Omental fat pad (tissue), 4 donors: ENCODE results near the gene DLG5. TPM values are rescaled to one million over a fixed set of nuclear protein-coding genes. Genes with fewer than 3 reads are reported as not detected.

Experiments used
- ATAC-seq: fragments of 150-250 bp; one replicate; pipeline ENCODE4 v1.9.1; 2016; ENCODE audit warnings: mild to moderate bottlenecking, moderate library complexity; ENCODE audit not compliant: low FRiP score
- DNase-seq: peaks from one replicate; pipeline ENCODE4 v3.0.0-alpha.2; 2019; ENCODE audit warnings: low spot score
- total RNA-seq, 4 donors: library from RNA; depleted of rRNA; stranded (reverse); fragments of >200 nt; gene quantifications; one replicate each; pipeline ENCODE4 v1.1.0, GENCODE V29; 2016
- TF ChIP-seq, protein P1 (sequence below), 3 donors: fragments of 450-650 bp; IDR thresholded peaks; one replicate each; pipeline ENCODE4 v1.5.1; 2016 to 2017; ENCODE audit warnings: antibody characterized with exemption in 3 of 3, mild to moderate bottlenecking in 3 of 3, moderate library complexity in 2 of 3

Gene DLG5
- total RNA-seq, 4 donors from 2014 or later = 28.1 to 42.7 (median 38.3) TPM

DNA sequence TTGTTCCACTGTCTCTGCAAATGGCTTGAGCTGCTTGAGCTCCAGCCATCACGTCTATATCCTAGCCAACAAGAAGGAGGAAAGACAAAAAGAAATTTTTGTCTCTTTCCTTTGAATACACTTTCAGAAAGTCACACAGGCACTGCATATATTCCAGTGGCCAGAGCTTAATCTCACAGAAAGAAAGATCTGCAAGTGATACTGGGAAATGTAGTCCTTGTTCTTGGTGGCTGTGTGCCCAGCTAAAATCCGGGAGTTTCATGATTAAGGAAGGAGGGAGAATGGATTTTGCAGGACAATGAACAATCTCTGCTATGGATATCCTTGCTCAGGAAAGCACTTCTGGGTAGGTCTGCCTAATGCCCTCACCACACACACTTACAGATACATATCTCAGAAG is 19.5 kb upstream of the DLG5 start:
- TF ChIP-seq, protein P1, sequence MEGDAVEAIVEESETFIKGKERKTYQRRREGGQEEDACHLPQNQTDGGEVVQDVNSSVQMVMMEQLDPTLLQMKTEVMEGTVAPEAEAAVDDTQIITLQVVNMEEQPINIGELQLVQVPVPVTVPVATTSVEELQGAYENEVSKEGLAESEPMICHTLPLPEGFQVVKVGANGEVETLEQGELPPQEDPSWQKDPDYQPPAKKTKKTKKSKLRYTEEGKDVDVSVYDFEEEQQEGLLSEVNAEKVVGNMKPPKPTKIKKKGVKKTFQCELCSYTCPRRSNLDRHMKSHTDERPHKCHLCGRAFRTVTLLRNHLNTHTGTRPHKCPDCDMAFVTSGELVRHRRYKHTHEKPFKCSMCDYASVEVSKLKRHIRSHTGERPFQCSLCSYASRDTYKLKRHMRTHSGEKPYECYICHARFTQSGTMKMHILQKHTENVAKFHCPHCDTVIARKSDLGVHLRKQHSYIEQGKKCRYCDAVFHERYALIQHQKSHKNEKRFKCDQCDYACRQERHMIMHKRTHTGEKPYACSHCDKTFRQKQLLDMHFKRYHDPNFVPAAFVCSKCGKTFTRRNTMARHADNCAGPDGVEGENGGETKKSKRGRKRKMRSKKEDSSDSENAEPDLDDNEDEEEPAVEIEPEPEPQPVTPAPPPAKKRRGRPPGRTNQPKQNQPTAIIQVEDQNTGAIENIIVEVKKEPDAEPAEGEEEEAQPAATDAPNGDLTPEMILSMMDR (IDR thresholded peaks at IDR 0.05) = no peak
- no peak for DNase-seq
- ATAC-seq = no peak

DNA sequence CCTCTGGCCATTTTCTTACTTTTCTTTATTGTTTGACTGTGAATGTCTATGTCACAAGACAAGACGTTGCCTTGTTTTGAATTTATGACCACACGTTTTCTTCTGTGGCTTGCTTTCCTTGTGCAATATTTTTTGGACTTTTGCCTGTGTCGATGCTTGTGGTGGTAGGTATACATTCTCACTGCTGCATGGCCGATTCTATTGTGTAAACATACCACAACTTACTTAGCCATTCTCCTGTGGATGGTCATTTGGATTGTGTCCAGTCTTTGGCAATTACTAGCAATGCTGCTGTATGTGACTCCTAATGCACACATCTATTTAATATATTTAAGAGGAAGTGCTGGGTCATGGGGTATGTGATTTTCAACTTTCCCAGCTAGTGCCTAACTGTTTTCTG is 18.0 kb upstream of the DLG5 start:
- TF ChIP-seq, protein P1 (IDR thresholded peaks at IDR 0.05) = no peak
- no peak for DNase-seq
- ATAC-seq = no peak

DNA sequence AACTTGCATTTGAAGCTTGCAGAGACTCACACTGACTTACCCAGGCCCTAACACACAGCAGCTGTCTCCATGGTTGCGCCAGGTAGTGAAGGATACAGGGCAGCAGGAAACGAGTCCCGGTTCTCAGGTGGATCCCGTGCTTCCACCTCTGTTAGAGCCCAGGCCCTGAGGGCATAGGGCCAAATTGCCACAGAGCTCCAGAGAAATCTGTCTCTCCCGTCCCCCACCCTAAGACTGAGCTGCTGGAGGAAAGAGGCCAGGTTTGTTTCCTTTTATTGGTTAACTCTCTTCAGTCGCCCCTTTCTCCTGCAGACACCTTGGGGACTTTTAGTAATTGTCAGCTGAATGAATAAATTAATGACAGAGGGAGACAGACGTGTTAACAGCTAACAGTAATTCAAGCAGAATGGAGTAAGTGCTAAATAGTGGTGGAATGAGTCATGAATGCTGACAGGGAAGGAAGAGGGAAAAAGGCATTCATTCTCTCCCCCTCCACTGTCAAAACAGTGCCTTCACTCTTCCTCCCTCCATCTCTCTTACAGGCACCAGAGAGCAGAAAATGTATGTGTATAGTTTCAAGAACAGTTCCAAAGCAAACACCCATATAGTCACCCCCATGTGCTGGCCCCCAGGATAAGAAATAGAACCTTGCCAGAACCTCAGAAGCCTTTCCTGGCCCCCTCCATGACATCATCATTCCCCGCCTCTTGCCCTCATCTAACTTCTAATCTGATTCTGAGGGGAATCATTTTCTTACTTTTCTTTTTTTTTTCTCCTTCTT is 16.8 kb upstream of the DLG5 start:
- peak; percentile 83 for ATAC-seq

DNA sequence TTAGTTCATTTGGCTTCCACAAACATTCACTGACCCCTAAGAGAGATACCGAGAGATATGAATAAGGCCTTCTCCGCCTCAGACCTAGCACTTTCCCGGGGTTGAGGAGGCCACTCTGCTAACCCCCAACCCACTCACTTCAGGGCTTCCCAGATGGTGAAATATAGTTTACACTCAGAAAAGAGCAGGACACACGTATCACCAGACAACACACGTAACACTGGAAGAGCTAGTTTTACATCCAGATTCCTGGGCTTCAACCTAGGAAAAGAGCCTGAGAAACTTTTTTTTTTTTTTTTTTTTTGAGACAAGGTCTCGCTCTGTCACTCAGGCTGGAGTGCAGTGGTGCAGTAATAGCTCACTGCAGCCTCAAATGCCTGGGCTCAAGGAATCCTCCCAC is 15.2 kb upstream of the DLG5 start:
- DNase-seq (no peak), ATAC-seq (no peak)
- TF ChIP-seq, protein P1 (IDR thresholded peaks at IDR 0.05) = no peak

More for the DNA sequence above, 16.8 kb upstream of the DLG5 start:
- no peak for DNase-seq
- TF ChIP-seq, protein P1 (IDR thresholded peaks at IDR 0.05) = no peak

DNA sequence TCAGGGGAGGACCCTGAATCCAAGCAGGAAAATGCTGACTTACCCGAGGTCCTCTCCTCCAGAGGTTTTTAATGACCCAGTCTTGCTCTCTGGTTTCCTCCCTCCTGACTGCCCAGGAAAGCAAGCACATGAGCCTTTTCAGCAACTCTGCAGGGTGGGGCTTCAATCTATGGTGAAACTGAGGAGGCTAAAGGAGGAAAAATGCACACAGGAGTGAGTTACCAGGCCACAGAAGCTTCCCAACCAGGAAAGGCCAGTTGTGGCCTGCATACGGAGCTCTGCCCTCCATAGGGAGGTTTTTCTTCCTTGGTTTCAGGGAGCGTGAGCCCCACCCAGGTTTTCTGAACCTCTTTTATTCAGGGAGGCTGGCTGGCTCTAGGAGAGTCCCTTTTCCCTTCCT is 14.1 kb upstream of the DLG5 start:
- DNase-seq = no peak
- TF ChIP-seq, protein P1 (IDR thresholded peaks at IDR 0.05) = no peak
- no peak for ATAC-seq

DNA sequence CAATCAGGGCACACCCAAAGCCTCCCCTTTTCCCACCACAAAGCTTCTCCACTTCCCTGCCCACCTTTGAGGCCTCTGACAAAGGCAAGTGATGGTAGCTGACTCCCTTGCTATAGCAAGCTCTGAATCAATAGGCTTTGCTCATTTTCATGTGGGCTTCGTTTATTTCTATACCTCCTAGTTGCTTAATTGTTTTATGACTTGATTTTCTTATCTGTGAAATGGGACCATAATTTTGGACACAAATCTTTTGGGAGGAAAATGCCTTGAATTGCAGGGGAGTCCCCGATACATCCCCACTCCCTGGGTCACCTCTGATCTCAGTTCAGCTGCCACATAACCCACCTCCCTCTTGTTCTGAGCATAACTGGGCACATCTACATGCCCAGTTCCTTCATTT is 13.7 kb upstream of the DLG5 start:
- DNase-seq = no peak
- no peak for ATAC-seq
- TF ChIP-seq, protein P1 (IDR thresholded peaks at IDR 0.05) = no peak

DNA sequence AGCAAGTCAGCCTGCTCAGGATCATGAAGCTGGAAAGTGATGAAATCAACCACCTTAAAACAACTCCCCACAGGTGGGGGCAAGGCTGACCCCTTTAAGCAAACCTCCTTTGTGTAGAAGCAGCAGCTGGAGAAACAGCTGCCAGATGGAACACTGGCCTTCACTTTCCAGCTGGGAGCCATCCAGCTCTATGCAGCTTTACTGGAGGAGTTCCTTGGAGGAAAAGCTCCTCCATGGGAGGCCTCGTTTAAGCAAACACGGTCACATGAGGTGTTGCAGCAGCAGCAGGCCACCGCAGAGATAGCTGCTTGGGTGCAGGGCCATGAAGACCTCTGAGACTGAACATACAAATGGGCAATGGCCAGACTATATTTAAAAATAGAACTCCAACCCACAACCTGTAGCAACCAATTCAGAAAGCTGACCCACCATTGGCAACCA is 13.0 kb upstream of the DLG5 start:
- no peak for DNase-seq
- TF ChIP-seq, protein P1 (IDR thresholded peaks at IDR 0.05) = no peak
- no peak for ATAC-seq
